SH-SY5Y (cell line): ENCODE data around the gene TLR9.

Experiments
- GATA2 ChIP-seq: IDR thresholded peaks from 2 replicates; pipeline ENCODE4 v1.6.1; 2011; ENCODE audit warnings: mild to moderate bottlenecking, low read depth, low read length
- GATA3 ChIP-seq: IDR thresholded peaks from 2 replicates; pipeline ENCODE4 v1.6.1; 2011; ENCODE audit warnings: low read depth, mild to moderate bottlenecking, low read length, moderate library complexity

- no peak for TF ChIP-seq GATA3
- TF ChIP-seq GATA2: no peak
Measured at GRCh38 chr3:52254608-52255007, 29.2 kb upstream of the TLR9 start.
